ENCODE data around the gene TRIML1. TPM values are rescaled to one million over a fixed set of nuclear protein-coding genes. Genes with fewer than 3 reads are reported as not detected.
"Not testable (repeated sequence)": the region's sequence is repeated elsewhere in the genome, so short reads cannot be mapped to it uniquely, and the experiment has no call there.

Gene TRIML1
- total and polyA plus RNA-seq, 11 donors: not detected

DNA sequence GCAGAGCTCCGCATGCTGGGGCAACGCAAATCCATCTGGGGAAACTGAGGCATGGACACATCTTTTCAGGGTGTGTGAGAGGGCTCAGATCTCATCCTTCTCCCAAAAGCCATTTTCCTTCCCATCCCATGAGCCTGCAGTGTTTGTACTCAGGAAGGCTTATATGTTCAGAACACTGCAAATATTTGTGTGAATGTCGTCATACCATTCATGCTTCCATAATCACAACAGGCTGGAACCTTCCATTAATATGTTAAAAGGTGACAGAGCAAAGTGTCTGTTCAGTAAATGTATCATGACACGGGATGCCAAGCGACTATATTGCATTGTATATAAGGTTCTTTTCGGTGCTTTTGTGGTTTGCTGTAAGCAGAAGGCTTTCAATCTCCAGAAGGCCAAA lies 8.5 kb downstream of the TRIML1 start:
- no peaks in the 10 kb centered on the region for H3K4me1 ChIP-seq

DNA sequence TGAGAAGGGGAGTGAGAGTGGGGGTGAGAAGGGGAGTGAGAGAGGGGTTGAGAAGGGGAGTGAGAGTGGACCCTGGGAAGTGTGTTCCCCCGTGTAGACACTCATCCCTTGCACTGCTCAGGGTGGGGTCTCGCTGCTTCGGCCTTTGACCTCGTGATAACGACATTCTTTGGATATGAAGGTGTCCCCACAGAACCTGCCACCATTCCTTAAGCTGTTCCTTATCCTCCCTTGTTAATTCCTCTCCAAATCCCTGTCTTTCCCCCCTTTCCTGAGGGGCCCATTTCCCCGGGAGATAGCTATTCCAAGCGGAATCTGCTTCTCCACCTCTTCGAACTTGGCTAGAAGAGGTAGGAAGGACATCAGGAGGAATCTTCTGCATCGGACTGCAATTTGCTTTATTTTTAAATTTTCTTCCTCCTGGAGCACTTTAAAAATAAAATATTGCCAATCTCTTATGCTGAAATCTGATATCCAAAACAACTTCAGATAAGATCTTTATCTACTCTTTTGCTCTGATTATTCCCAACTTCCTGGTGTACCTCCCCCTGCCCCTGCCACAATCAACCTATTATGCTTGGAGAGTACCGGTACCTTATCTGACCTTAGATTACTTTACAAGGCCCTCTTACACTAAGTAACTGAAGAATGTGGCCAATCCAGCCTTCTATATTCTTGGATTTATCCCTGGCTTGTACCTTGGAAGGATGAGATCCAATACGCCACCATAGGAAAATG lies 15.6 kb downstream of the TRIML1 start:
- 77 to 86% (median 84%) methylated on average over 11 of the region's 11 CpGs for WGBS, 4 donors
- ATAC-seq: no peak
- intact Hi-C loops (cut with DNase I): no loop called here

More for the DNA sequence above, 8.5 kb downstream of the TRIML1 start:
- ATAC-seq (no peak), DNase-seq (no peak)
- Histone ChIP-seq H3K9me3 (peaks cover 0 to 6% (median 0%) of the 10 kb centered on the region in 12 donors), H3K27ac (no peak overlapping the region), H3K4me3 (no peak overlapping the region), H3K27me3 (no peaks in the 10 kb centered on the region), H3K36me3 (no peaks in the 10 kb centered on the region)
- intact Hi-C loops (cut with DNase I): no loop called here
- TF ChIP-seq, protein P1, sequence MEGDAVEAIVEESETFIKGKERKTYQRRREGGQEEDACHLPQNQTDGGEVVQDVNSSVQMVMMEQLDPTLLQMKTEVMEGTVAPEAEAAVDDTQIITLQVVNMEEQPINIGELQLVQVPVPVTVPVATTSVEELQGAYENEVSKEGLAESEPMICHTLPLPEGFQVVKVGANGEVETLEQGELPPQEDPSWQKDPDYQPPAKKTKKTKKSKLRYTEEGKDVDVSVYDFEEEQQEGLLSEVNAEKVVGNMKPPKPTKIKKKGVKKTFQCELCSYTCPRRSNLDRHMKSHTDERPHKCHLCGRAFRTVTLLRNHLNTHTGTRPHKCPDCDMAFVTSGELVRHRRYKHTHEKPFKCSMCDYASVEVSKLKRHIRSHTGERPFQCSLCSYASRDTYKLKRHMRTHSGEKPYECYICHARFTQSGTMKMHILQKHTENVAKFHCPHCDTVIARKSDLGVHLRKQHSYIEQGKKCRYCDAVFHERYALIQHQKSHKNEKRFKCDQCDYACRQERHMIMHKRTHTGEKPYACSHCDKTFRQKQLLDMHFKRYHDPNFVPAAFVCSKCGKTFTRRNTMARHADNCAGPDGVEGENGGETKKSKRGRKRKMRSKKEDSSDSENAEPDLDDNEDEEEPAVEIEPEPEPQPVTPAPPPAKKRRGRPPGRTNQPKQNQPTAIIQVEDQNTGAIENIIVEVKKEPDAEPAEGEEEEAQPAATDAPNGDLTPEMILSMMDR (IDR thresholded peaks at IDR 0.05): no peak
- no peak for TF ChIP-seq POLR2A (IDR thresholded peaks at IDR 0.05)
- 90 to 96% (median 93%) methylated on average over 6 of the region's 6 CpGs for WGBS, 4 donors

DNA sequence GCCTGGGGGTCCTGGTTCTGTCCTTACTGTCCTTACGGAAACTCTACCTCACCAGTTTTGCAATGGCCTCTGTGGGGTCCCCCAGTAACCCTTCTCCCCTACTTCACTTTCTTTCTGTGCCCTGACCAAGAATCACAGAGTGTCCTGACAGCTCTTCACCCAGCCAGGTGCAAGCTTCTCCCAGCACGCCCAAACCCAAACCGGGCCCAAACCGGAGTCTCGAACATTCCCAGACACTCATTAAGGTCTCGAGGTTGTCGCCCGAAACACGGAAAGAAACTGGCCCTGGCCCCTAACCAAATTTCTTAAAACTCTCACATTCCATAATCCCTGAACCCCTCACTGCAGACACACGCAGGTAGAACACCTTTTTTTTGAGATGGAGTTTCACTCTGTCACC lies 19.1 kb downstream of the TRIML1 start:
- Histone ChIP-seq H3K27ac (no peak overlapping the region), H3K9me3 (peaks cover 0 to 21% (median 4%) of the 10 kb centered on the region in 12 donors), H3K27me3 (no peaks in the 10 kb centered on the region), H3K4me1 (no peaks in the 10 kb centered on the region), H3K4me3 (no peak overlapping the region), H3K36me3 (no peaks in the 10 kb centered on the region)
- DNase-seq (no peak), ATAC-seq (no peak)
- WGBS, 4 donors: 94 to 97% (median 94%) methylated on average over 10 of the region's 10 CpGs
- intact Hi-C loops (cut with DNase I): no loop called here
- no peak for TF ChIP-seq POLR2A (IDR thresholded peaks at IDR 0.05)
- TF ChIP-seq, protein P1 (IDR thresholded peaks at IDR 0.05): no peak

More for the DNA sequence above, 15.6 kb downstream of the TRIML1 start:
- peaks cover 0 to 21% (median 5%) of the 10 kb centered on the region in 12 donors for H3K9me3 ChIP-seq
- no peak overlapping the region for H3K27ac ChIP-seq
- DNase-seq: no peak
- H3K36me3 ChIP-seq: no peaks in the 10 kb centered on the region
- no peaks in the 10 kb centered on the region for H3K27me3 ChIP-seq
- no peak overlapping the region for H3K4me3 ChIP-seq
- TF ChIP-seq POLR2A (IDR thresholded peaks at IDR 0.05): no peak
- TF ChIP-seq, protein P1 (IDR thresholded peaks at IDR 0.05): no peak
- no peaks in the 10 kb centered on the region for H3K4me1 ChIP-seq

DNA sequence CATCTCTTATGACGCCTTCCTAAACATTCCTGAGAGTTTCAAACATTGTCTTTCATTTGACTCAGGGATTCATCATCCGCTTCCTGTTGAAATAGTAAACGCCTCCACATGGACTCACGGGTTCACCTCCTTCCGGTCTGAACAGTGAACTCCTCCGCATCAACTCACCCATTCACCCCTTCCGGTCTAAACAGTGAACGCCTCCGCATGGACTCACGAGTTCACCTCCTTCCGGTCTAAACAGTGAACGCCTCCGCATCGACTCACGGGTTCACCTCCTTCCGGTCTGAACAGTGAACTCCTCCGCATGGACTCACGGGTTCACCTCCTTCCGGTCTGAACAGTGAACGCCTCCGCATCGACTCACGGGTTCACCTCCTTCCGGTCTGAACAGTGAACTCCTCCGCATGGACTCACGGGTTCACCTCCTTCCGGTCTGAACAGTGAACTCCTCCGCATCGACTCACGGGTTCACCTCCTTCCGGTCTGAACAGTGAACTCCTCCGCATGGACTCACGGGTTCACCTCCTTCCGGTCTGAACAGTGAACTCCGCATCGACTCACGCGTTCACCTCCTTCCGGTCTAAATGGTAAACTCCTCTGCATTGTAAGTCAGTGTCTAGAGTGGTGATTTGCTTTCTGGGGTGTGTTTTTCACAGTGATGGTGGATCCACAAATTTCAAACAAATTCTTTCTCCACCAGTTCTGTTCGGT lies 20.4 kb downstream of the TRIML1 start:
- H3K4me3 ChIP-seq; ATAC-seq; H3K27me3 ChIP-seq; DNase-seq; H3K36me3 ChIP-seq; intact Hi-C loops (cut with DNase I); H3K4me1 ChIP-seq; H3K27ac ChIP-seq: not testable (repeated sequence)
- 68 to 85% (median 83%) methylated on average over 40 of the region's 40 CpGs for WGBS, 4 donors
- peaks cover 0 to 20% (median 3%) of the 10 kb centered on the region in 12 donors for H3K9me3 ChIP-seq
